Loucy (cell line): ENCODE data around the gene NCKIPSD.

Experiments used
- H2AFZ ChIP-seq: fragments of 200-600 bp; sonication (generic); 2 replicates; pipeline ENCODE4 v1.6.0; 2016; ENCODE audit warnings: antibody characterized with exemption, mild to moderate bottlenecking, low read length, moderate library complexity
- H3F3A ChIP-seq: fragments of 200-600 bp; 2 replicates; pipeline ENCODE4 v1.6.0; 2016; ENCODE audit warnings: antibody characterized with exemption, low read depth, mild to moderate bottlenecking
- H3K27me3 ChIP-seq: fragments of 200-600 bp; sonication (generic); 2 replicates; pipeline ENCODE4 v1.6.1; 2014; ENCODE audit warnings: low read length, mild to moderate bottlenecking; ENCODE audit not compliant: insufficient read depth, poor library complexity, severe bottlenecking
- H3K36me3 ChIP-seq: fragments of 200-600 bp; sonication (generic); 2 replicates; pipeline ENCODE4 v1.6.1; 2016; ENCODE audit warnings: low read length; ENCODE audit not compliant: insufficient read depth
- H3K4me1 ChIP-seq: fragments of 200-600 bp; sonication (generic); 2 replicates; pipeline ENCODE4 v1.5.1; 2014; ENCODE audit warnings: low read length, mild to moderate bottlenecking; ENCODE audit not compliant: insufficient read depth, poor library complexity, severe bottlenecking
- H3K4me2 ChIP-seq: fragments of 200-600 bp; sonication (generic); 2 replicates; pipeline ENCODE4 v1.6.0; 2014; ENCODE audit warnings: antibody characterized with exemption, low read length, low read depth, mild to moderate bottlenecking; ENCODE audit not compliant: poor library complexity, severe bottlenecking
- H3K4me3 ChIP-seq: fragments of 200-600 bp; sonication (generic); 2 replicates; pipeline ENCODE4 v1.5.1; 2014; ENCODE audit warnings: low read length, mild to moderate bottlenecking, mixed read lengths; ENCODE audit not compliant: poor library complexity, severe bottlenecking
- H3K79me2 ChIP-seq: fragments of 200-600 bp; sonication (generic); 2 replicates; pipeline ENCODE4 v1.6.1; 2014; ENCODE audit warnings: low read length; ENCODE audit not compliant: insufficient read depth
- H3K9ac ChIP-seq: fragments of 200-600 bp; sonication (generic); 2 replicates; pipeline ENCODE4 v1.6.0; 2014; ENCODE audit warnings: mild to moderate bottlenecking, low read depth, low read length, moderate library complexity; ENCODE audit not compliant: poor library complexity, severe bottlenecking
- H3K9me2 ChIP-seq: fragments of 200-600 bp; sonication (generic); replicated peaks from 2 replicates; pipeline ENCODE4 v1.6.1; 2016; ENCODE audit warnings: low read depth, low read length, mixed read lengths
- H3K9me3 ChIP-seq: fragments of 200-600 bp; sonication (generic); 2 replicates; pipeline ENCODE4 v1.6.1; 2014; ENCODE audit warnings: mild to moderate bottlenecking, antibody characterized with exemption, low read length, low read depth; ENCODE audit not compliant: insufficient read depth
- H4K20me1 ChIP-seq: fragments of 200-600 bp; sonication (generic); 2 replicates; pipeline ENCODE4 v1.6.0; 2014; ENCODE audit warnings: antibody characterized with exemption, low read length, mild to moderate bottlenecking; ENCODE audit not compliant: insufficient read depth, poor library complexity, severe bottlenecking
- EZH2phosphoT487 ChIP-seq: fragments of 200-600 bp; IDR thresholded peaks from 2 replicates; pipeline ENCODE4 v1.6.1; 2018; ENCODE audit warnings: antibody characterized with exemption, mild to moderate bottlenecking, moderate library complexity, borderline replicate concordance
- TF ChIP-seq, protein P1 (sequence below): fragments of 200-600 bp; sonication (generic); conservative IDR thresholded peaks from 2 replicates; pipeline ENCODE4 v1.5.1; 2014; ENCODE audit warnings: mild to moderate bottlenecking, antibody characterized with exemption, low read length

NCKIPSD gene

DNA sequence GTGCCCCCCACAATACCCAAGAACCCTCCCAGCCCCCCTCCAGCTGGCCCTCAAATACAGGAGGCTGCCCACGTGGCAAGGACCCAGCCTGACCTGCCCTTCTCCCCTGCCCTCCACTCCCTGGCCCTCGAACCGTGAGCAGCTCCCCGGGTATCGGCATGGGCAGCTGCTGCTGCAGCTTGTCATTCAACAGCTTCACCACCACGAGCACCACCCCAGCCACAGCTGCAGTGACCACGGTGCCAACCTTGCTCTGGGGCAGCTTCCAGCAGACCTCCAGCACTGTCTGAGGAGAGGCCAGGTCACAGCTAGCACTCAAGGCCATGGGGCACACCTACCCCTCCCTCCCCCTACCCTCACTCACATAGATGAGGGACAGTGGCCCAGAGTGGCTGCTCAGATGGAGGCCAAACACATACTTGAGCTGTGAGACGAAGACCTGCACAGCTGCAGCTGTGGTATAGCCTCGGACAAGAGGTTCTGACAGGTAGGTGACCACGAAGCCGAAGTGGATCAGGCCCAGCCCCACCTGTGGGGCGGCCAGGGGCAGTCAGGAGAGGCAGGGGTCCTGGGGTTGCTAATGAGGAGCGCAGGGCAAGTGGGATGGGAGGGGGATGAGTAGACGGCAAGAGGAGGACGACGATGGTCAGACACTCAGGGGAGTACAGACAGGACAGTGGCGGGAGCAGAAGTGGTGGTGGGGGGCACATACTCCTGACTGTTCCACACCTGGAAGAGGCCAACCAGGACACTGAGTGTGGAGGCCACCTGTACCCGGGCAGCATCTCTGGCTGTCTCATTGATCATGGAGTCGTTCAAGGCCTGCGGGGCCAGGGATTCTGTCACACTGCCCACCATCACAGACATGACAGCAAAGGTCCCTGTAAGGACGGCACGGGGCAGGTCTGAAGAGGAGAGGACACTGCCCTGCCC, 53.9 kb downstream of the NCKIPSD start:
- Histone ChIP-seq H3K9ac (no peak overlapping the region), H3K27me3 (no peaks in the 10 kb centered on the region), H3K4me3 (no peak overlapping the region), H3K9me2 (no peaks in the 10 kb centered on the region), H3K79me2 (peaks cover 40% of the 10 kb centered on the region), H3K36me3 (peaks cover 39% of the 10 kb centered on the region; the same call in 1 of the 2 replicates), H4K20me1 (peaks cover 18% of the 10 kb centered on the region), H3K4me2 (peak overlapping the region; percentile 4), H3F3A (no peaks in the 10 kb centered on the region), H3K9me3 (no peaks in the 10 kb centered on the region), H2AFZ (no peak overlapping the region), H3K4me1 (peaks cover 23% of the 10 kb centered on the region)
- no peak for TF ChIP-seq EZH2phosphoT487
- TF ChIP-seq, protein P1, sequence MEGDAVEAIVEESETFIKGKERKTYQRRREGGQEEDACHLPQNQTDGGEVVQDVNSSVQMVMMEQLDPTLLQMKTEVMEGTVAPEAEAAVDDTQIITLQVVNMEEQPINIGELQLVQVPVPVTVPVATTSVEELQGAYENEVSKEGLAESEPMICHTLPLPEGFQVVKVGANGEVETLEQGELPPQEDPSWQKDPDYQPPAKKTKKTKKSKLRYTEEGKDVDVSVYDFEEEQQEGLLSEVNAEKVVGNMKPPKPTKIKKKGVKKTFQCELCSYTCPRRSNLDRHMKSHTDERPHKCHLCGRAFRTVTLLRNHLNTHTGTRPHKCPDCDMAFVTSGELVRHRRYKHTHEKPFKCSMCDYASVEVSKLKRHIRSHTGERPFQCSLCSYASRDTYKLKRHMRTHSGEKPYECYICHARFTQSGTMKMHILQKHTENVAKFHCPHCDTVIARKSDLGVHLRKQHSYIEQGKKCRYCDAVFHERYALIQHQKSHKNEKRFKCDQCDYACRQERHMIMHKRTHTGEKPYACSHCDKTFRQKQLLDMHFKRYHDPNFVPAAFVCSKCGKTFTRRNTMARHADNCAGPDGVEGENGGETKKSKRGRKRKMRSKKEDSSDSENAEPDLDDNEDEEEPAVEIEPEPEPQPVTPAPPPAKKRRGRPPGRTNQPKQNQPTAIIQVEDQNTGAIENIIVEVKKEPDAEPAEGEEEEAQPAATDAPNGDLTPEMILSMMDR: no peak

DNA sequence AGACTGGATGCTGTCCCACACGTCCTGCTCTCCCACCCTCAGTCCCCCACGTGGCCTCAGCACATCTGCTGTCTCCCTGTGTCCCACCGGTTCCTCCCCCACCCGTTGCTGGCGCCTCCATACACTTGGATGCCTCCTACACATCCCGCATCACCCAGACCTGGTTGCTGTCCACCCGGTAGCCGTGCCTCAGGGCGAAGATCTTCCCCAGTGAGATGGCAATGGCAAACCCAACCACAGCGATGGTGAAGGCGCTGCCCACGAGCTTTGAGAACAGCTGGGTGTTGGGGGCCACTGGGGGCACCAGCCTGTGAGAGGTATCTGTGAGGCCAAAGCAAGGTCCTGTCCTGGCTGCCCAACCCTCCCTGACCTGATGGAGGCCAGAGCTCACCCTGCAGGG, 54.9 kb downstream of the NCKIPSD start:
- no peaks in the 10 kb centered on the region for H3K27me3 ChIP-seq
- TF ChIP-seq EZH2phosphoT487: no peak
- TF ChIP-seq, protein P1: no peak
- peaks cover 47% of the 10 kb centered on the region; the same call in 1 of the 2 replicates for H3K36me3 ChIP-seq
- no peak overlapping the region for H3K9ac ChIP-seq
- no peaks in the 10 kb centered on the region for H3K9me3 ChIP-seq
- no peaks in the 10 kb centered on the region for H3K9me2 ChIP-seq
- H3F3A ChIP-seq: no peaks in the 10 kb centered on the region
- peaks cover 13% of the 10 kb centered on the region for H3K4me1 ChIP-seq
- peaks cover 35% of the 10 kb centered on the region for H3K79me2 ChIP-seq
- peaks cover 18% of the 10 kb centered on the region for H4K20me1 ChIP-seq
- H2AFZ ChIP-seq: no peak overlapping the region
- H3K4me3 ChIP-seq: no peak overlapping the region
- H3K4me2 ChIP-seq: no peak overlapping the region

DNA sequence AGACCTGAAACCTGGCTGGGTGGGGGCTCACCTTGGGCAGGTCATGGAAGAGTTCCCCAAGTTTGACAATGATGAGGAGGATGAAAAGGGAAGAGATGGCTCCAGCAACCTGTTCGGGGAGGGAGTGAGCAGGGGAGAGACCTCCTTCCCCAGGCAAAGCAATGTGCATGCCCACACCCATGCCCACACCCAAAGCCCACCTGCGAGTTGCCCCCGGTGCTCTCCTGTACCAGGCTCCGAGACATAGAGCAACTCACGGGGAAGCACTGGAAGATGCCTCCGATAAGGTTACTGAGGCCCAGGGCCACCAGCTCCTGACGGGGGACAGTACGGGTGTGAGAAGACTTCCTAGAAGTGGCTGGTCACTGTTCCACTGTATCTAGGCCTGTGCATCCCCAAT, 55.3 kb downstream of the NCKIPSD start:
- TF ChIP-seq EZH2phosphoT487: no peak
- TF ChIP-seq, protein P1: no peak
- no peak overlapping the region for H2AFZ ChIP-seq
- peaks cover 18% of the 10 kb centered on the region for H4K20me1 ChIP-seq

More for the DNA sequence above, 55.3 kb downstream of the NCKIPSD start:
- Histone ChIP-seq H3K4me1 (peaks cover 13% of the 10 kb centered on the region), H3K27me3 (no peaks in the 10 kb centered on the region), H3K4me3 (no peak overlapping the region), H3F3A (no peaks in the 10 kb centered on the region), H3K4me2 (no peak overlapping the region), H3K9me2 (no peaks in the 10 kb centered on the region), H3K9ac (no peak overlapping the region), H3K36me3 (peaks cover 47% of the 10 kb centered on the region; the same call in 1 of the 2 replicates), H3K79me2 (peaks cover 35% of the 10 kb centered on the region), H3K9me3 (no peaks in the 10 kb centered on the region)
